Progenitor cell of endocrine pancreas (in vitro differentiated cells): ENCODE measurements around the gene IGSF11. TPM values are rescaled to one million over a fixed set of nuclear protein-coding genes. Genes with fewer than 3 reads are reported as not detected.
"Not testable (repeated sequence)": the region's sequence is repeated elsewhere in the genome, so short reads cannot be mapped to it uniquely, and the experiment has no call there.

Experiments used
- DNase-seq: peaks from one replicate; pipeline ENCODE4 v3.0.0; 2021; ENCODE audit warnings: low spot score; ENCODE audit not compliant: unreplicated experiment
- H3K27ac Mint-ChIP-seq: 2 replicates; pipeline ENCODE4 v1.8.0; 2021; ENCODE audit warnings: mild to moderate bottlenecking, moderate library complexity, mixed read lengths
- H3K27me3 Mint-ChIP-seq: 2 replicates; pipeline ENCODE4 v1.8.0; 2021; ENCODE audit warnings: mixed read lengths
- H3K36me3 Mint-ChIP-seq: 2 replicates; pipeline ENCODE4 v1.8.0; 2022; ENCODE audit warnings: mixed read lengths; ENCODE audit not compliant: insufficient read depth
- H3K4me1 Mint-ChIP-seq: 2 replicates; pipeline ENCODE4 v1.8.0; 2021; ENCODE audit warnings: low read depth, mixed read lengths
- H3K4me3 Mint-ChIP-seq: 2 replicates; pipeline ENCODE4 v1.8.0; 2021; ENCODE audit warnings: low read depth, mild to moderate bottlenecking, moderate library complexity, mixed read lengths
- H3K9me3 Mint-ChIP-seq: 2 replicates; pipeline ENCODE4 v1.8.0; 2021; ENCODE audit warnings: low read depth, mixed read lengths
- CTCF ChIP-seq: fragments of 200-600 bp; sonication (generic); IDR thresholded peaks from one replicate; pipeline ENCODE4 v1.5.0; 2021; ENCODE audit warnings: antibody characterized with exemption, mild to moderate bottlenecking; ENCODE audit not compliant: unreplicated experiment
- long read RNA-seq: library from polyadenylated mRNA; unstranded; transcript quantifications from one replicate; pipeline ENCODE4 v2.0.0, GENCODE V29; 2020
- total RNA-seq: library from RNA; stranded (reverse); gene quantifications from 2 replicates; pipeline ENCODE4 v1.2.1, GENCODE V29; 2021

The IGSF11 gene, protein sequence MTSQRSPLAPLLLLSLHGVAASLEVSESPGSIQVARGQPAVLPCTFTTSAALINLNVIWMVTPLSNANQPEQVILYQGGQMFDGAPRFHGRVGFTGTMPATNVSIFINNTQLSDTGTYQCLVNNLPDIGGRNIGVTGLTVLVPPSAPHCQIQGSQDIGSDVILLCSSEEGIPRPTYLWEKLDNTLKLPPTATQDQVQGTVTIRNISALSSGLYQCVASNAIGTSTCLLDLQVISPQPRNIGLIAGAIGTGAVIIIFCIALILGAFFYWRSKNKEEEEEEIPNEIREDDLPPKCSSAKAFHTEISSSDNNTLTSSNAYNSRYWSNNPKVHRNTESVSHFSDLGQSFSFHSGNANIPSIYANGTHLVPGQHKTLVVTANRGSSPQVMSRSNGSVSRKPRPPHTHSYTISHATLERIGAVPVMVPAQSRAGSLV
- 2.2 and 2.5 TPM in 2 replicates for total RNA-seq
- long read RNA-seq = 0 reads

DNA sequence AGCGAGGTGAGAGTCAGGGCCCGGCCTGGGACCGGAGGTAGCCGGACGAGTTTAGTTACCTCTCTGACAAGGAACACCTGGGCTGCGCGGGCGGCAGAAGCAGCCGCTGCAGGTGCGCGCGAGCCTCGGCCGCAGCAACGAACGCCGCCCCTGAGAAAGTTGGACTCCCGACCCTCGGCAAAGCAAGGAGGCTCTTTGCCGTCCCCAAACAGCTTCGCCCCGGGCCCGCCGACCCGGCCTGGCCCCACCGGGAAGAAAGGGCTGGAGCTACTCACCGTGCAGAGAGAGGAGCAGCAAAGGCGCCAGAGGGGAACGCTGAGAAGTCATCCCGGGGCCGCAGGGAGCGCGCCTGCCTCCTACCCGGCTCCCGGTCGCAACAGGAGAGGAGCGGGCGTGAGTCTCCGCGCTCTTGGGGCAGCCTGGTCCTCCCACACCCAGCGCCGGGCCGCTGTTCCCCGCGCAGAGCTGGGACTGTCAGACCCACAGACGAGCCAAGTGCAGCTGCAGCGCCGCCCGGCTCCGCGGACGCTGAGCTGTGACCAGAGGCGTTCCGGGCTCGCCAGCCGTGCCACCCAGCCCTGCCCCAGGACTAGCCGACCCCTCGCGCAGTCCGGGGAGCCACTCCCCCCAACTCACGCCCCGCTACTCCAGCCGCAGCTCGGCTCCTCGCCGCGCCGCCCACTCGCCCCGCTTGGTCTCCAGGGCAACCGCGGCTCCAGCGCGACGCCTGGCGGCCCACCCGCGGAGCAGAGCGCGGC, at the start of gene IGSF11:
IGSF11 (minus strand) TSS at position 591 of the 758 bp plus-strand sequence; CDS start at position 327, 264 bp downstream.
- no peaks in the 10 kb centered on the region for H3K9me3 Mint-ChIP-seq
- peaks cover 33% of the 10 kb centered on the region for H3K27me3 Mint-ChIP-seq
- DNase-seq = peak; percentile 81
- H3K4me1 Mint-ChIP-seq = peaks cover 4% of the 10 kb centered on the region
- H3K27ac Mint-ChIP-seq = peak within 1 kb of the TSS; percentile 99
- H3K4me3 Mint-ChIP-seq = peak within 1 kb of the TSS; percentile 97
- no peaks in the 10 kb centered on the region for H3K36me3 Mint-ChIP-seq
- TF ChIP-seq CTCF = peak; percentile 76

GRCh38 chr3:119080364-119080763, 45.7 kb upstream of the IGSF11 start:
- Mint-ChIP-seq H3K4me3 (no peak overlapping the region), H3K27me3 (no peaks in the 10 kb centered on the region), H3K9me3 (peaks cover 18% of the 10 kb centered on the region), H3K27ac (no peak overlapping the region), H3K4me1 (no peaks in the 10 kb centered on the region), H3K36me3 (peaks cover 3% of the 10 kb centered on the region)
- no peak for TF ChIP-seq CTCF
- no peak for DNase-seq

- Mint-ChIP-seq H3K27ac (no peak overlapping the region), H3K9me3 (peaks cover 23% of the 10 kb centered on the region), H3K4me1 (no peaks in the 10 kb centered on the region), H3K27me3 (no peaks in the 10 kb centered on the region), H3K36me3 (peaks cover 6% of the 10 kb centered on the region), H3K4me3 (no peak overlapping the region)
- TF ChIP-seq CTCF = no peak
- no peak for DNase-seq
These were observed 38.8 kb upstream of the IGSF11 start for GRCh38 chr3:119073258-119074001.

DNA sequence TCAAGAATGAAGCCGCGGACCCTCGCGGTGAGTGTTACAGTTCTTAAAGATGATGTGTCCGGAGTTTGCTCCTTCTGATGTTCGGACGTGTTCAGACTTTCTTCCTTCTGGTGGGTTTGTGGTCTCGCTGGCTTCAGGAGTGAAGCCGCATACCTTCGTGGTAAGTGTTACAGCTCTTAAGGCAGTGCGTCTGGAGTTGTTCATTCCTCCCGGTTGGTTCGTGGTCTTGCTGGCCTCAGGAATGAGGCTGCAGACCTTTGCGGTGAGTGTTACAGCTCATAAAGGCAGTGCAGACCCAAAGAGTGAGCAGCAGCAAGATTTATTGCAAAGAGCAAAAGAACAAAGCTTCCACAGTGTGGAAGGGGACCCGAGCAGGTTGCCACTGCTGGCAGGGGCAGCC, 37.8 kb upstream of the IGSF11 start:
- not testable (repeated sequence) for H3K27me3 Mint-ChIP-seq, H3K27ac Mint-ChIP-seq, H3K4me1 Mint-ChIP-seq, H3K36me3 Mint-ChIP-seq, DNase-seq, H3K4me3 Mint-ChIP-seq
- H3K9me3 Mint-ChIP-seq = peaks cover 14% of the 10 kb centered on the region

DNA sequence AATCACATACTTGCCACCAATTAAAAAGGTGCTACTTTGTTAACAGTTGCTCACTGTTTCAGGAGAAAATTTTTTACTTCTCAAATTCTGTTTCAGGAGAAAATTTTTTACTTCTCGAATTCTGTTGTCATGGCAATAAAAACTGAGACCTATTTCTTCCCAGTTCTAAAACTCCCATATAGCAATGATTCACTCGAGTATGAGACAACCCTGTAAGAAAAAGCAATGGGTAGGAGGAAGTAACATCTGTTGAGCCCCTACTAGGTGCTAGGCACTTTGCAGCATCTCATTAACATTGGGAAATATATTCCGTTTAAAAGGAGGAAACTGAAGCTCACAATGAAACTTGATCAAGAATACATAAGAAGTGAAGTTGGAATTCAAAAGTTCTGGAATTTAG, 35.1 kb upstream of the IGSF11 start:
- no peak for TF ChIP-seq CTCF

More for the DNA sequence above, 35.1 kb upstream of the IGSF11 start:
- H3K9me3 Mint-ChIP-seq = peaks cover 6% of the 10 kb centered on the region
- DNase-seq = no peak
- no peaks in the 10 kb centered on the region for H3K4me1 Mint-ChIP-seq
- H3K36me3 Mint-ChIP-seq = peaks cover 2% of the 10 kb centered on the region
- H3K27me3 Mint-ChIP-seq = no peaks in the 10 kb centered on the region
- no peak overlapping the region for H3K4me3 Mint-ChIP-seq
- no peak overlapping the region for H3K27ac Mint-ChIP-seq
